Stimulated activated CD8-positive, alpha-beta memory T cell treated with anti-CD3 and anti-CD28 coated beads, Interleukin-4, amount 100 ng/mL, for 1 hour (primary cell): ENCODE results near the gene DCTD.

Source experiments
- DNase-seq, 2 donors: peaks; one replicate each; pipeline ENCODE4 v3.0.0-alpha.2; 2020; ENCODE audit warnings: low read depth in 2 of 2, low spot score in 1 of 2

The DCTD gene

GRCh38 chr4:182843808-182844325, 73.3 kb downstream of the DCTD start:
- no peak for DNase-seq

GRCh38 chr4:182842759-182843390, 74.3 kb downstream of the DCTD start:
- no peak for DNase-seq

- DNase-seq: no peak
Observed at GRCh38 chr4:182842104-182842600, 75.0 kb downstream of the DCTD start.

- no peak for DNase-seq
Observed at GRCh38 chr4:182840108-182840507, 77.1 kb downstream of the DCTD start.
